ENCODE data around the gene TMEM69.
"Not testable (repeated sequence)": the region's sequence is repeated elsewhere in the genome, so short reads cannot be mapped to it uniquely, and the experiment has no call there.

Gene TMEM69

GRCh38 chr1:45739641-45740156, 51.7 kb downstream of the TMEM69 start:
- DNase-seq (ENCODE audit: low spot score), result not testable (repeated sequence)

Measured in CD4-positive, alpha-beta T cell treated with Interleukin-2 at 100 ng/mL for 4 hours (primary cell).